GM19238 (cell line): ENCODE data around the gene IDH2.
"Not testable (repeated sequence)": the region's sequence is repeated elsewhere in the genome, so short reads cannot be mapped to it uniquely, and the experiment has no call there.

Experiments used
- DNase-seq: peaks from one replicate; pipeline ENCODE4 v3.0.0; 2011; ENCODE audit warnings: low spot score; ENCODE audit not compliant: insufficient read length

IDH2 gene

DNA sequence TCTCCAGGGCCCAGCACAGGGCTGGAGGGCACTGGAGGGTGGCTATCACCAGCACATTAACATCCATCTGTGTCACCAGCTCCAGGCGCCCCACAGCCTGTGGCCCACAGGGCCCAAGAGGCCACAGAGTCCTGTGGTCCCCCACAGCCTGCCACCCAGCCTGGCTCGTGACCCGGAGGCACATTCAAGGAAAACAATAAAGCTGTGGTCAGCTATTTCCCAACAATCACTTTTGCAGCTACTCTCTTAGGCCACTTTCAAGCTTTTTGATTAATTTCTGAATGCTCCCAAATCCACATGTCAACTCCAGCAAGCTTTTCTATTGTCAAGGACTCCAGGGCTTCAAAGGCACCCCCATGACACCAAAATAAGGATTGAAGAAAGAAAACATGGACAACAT, 16.7 kb downstream of the IDH2 start:
- DNase-seq: no peak

GRCh38 chr15:90084876-90085423, 17.3 kb downstream of the IDH2 start:
- no peak for DNase-seq

GRCh38 chr15:90083954-90084607, 18.2 kb downstream of the IDH2 start:
- DNase-seq: no peak

- DNase-seq: no peak
Observed at GRCh38 chr15:90083419-90083818, 18.8 kb downstream of the IDH2 start.

- DNase-seq: no peak
Observed at GRCh38 chr15:90082140-90082715, 20.0 kb downstream of the IDH2 start.

DNA sequence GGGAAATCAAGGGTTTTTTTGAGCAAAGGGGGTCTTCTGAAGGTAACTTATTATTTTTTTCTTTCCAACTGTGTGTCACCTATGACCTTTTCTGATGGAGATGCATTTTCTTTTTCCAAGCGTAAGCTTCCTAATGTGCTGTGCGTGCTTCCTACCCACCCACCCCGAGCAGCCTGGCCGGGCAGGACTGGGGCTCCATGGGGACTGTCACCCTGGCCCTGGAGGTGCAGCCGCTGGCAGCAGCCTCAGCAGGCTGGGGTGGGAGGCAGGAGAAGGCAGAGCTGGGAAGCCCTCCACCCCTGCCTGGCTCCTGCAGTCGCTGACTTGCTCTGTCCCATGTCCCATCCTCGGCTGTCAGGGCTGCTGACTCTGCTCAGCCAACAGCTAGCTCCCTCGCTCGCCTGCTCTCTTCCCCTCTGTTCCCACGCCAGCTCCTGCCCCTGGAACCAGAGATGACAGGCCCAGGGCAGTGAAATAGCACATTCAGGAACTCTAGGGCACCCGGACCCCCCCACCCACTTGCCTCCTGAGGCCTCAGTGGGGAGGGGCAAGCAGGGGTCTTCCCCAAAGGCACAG, 21.4 kb downstream of the IDH2 start:
- DNase-seq: no peak

DNA sequence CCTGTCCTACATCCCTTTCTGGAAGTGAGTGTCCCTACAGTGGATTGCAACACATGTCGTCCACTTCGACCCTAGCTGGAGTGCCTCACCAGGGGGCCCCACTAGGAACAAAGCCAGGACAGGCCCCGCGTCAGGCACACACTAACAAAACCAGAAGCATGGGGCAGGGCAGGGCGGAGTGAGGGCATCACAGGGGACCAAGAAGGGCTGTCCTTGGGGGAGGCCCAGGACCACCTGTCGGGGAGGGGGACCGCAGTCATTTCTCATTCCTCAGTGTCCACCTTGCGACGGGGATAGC, 21.9 kb downstream of the IDH2 start:
- DNase-seq: no peak

DNA sequence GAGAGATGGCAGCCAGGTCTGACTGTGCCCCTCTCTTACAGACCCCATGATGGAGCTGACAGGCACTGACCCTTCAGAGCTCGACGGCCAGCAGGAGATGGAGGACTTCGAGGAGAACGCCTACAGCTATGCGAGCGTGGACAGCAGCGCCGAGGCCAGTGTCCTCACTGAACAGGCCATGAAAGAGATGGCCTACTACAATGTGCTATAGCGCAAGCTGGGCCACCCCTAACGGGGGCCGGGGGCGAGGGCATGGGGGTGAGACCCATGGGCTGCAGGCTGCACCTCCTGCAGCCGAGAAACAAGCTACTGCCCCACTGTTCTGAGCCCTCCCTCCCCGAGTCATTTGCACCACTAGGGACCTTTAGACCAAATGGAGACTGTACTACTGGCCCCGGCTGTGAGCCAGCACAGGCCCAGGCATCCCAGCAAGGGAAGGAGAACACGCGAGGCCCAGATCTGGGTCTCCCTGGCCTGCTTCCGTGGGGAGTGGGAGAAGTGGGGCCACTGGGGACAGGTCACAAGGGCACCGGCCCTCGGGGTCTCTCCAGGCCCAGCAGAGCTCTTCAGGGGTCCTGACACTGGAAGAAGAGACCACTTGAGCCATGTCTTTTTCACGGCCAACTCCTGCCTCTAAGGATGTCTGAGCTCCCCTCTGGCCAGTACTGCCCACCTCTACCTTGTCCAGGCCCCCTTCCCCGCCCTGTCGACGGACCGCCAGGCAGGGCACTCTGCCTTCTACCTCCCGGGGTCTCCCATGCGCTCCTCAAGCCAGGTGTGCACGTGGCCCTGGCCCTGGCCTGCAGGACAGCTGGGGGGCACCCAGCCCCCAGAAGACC, 22.4 kb downstream of the IDH2 start:
- no peak for DNase-seq

- no peak for DNase-seq
Observed at GRCh38 chr15:90078965-90079364, 23.3 kb downstream of the IDH2 start.

- DNase-seq: no peak
Observed at GRCh38 chr15:90076716-90077115, 25.6 kb downstream of the IDH2 start.

DNA sequence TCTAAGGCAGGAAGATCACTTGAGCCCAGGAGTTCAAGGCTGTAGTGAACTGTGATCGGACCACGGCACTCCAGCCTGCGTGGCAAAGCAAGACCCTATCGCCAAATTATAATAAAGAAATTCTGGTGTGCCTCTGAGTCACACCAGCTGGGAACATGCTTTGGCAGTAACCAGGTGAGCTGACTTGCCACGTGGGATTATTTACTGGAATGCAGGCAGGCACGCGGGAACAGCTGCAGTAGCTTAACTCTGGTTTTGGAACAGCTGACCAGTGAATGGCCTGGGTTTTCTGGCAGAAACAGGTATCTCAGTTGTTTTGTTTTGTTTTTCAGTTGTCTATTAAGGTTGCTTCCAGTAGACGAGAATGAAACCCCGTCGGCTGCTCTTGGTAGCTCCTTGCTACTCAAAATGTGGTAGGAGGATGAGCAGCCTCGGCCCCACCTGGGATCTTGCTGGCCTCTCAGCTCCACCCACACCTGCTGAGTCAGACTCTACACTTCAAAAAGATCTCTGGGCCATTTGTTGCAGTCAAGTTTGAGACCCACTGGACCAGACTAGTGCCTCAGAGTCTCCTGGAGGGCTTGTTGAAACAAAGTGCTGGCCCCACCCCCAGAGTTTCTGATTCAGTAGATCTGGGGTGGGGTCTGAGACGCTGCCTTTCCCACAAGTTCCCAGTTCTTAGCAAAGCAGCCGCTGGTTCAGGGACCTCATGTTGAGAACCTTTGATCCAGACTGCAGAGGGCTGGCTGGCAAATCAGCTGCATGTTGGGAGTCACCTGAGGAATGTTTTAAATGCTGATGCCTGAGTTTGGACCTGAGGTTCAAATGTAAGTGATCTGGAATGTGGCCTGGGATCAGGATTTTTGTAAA, 26.6 kb downstream of the IDH2 start:
- DNase-seq: no peak

GRCh38 chr15:90074916-90075315, 27.4 kb downstream of the IDH2 start:
- DNase-seq: no peak

DNA sequence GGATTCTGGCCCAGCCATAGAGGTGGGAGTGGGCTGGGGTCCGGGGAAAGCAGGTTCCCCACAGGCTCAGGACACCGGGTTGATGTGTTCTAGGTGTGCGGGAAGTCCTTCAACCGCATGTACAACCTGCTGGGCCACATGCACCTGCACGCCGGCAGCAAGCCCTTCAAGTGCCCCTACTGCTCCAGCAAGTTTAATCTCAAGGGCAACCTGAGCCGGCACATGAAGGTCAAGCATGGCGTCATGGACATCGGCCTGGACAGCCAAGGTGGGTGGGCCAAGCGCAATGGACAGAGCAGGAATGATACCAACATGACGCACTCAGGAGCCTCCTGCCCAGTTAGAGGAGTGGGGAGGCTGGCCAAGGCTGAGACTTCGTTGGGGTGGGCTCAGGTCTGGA, 28.2 kb downstream of the IDH2 start:
- DNase-seq: no peak

GRCh38 chr15:90072978-90073640, 29.2 kb downstream of the IDH2 start:
- DNase-seq: no peak

DNA sequence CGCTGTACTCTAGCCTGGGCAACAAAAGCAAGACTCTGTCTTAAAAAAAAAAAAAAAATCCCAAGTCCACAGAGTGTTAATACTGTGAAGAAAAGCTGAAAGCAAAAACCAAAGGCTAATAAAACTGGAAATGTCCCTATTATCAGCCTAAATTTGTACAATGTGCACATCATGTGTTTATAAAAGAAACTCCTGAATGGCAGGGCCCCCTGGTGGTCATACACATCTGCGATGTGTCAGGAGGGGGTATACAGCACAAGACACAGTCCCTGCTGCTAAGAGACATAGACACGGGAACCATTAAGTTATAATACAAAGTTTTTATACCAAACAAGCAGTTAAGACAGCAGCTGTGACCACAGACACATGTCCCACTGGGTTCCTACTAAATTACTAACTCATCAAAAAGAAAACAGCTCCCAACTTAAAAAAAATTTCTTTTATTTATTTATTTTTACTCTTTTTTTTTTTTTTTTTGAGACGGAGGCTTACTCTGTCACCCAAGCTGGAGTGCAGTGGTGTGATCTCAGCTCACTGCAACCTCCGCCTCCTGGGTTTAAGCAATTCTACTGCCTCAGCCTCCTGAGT, 31.0 kb downstream of the IDH2 start:
- DNase-seq: peak; percentile 67

DNA sequence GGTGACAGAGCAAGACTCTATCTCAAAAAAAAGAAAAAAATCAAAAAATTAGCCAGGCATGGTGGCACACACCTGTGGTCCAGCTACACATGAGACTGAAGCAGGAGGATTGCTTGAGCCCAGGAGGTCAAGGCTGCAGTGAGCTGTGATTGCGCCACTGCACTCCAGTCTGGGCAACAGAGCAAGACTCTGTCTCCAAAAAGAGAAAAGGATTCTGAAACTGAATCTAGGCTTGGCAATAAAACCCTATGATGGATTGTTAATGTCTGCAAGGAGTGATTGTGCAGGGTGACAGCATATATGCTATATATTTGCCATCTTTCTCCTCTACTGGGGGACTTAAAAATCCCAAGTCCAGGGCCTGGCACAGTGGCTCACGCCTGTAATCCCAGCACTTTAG, 31.6 kb downstream of the IDH2 start:
- DNase-seq: not testable (repeated sequence)

GRCh38 chr15:90067953-90068606, 34.2 kb downstream of the IDH2 start:
- DNase-seq: no peak

GRCh38 chr15:90067181-90067952, 34.9 kb downstream of the IDH2 start:
- no peak for DNase-seq

DNA sequence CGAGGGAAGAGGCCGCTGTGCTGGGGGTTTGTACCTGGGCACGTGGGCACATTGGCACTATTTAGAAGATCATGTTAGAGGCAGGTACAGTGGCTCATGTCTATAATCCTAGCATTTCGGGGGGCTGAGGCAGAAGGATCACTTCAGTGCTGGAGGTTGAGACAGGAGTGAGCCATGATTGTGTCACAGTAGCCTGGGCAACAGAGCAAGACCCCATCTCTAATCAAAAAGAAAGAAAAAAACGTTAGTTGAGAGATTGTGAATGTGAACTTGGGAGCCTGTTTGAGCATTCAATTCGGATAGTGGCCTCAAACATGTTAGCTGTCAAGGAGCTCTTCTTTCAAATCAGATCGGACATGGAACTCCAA, 36.6 kb downstream of the IDH2 start:
- DNase-seq: no peak
